Hepatocyte (in vitro differentiated cells): ENCODE measurements around the gene ANXA2. TPM values are rescaled to one million over a fixed set of nuclear protein-coding genes. Genes with fewer than 3 reads are reported as not detected.

Experiments used
- DNase-seq: peaks from one replicate; pipeline ENCODE4 v3.0.0-alpha.2; 2016; ENCODE audit warnings: low spot score
- H2AFZ ChIP-seq: fragments of 200-600 bp; sonication (generic); 2 replicates; pipeline ENCODE4 v1.6.0; 2016; ENCODE audit warnings: antibody characterized with exemption, mild to moderate bottlenecking
- H3K27ac ChIP-seq: fragments of 200-600 bp; sonication (generic); 2 replicates; pipeline ENCODE4 v1.5.1; 2016; ENCODE audit warnings: mild to moderate bottlenecking
- H3K27me3 ChIP-seq: fragments of 200-600 bp; sonication (generic); 2 replicates; pipeline ENCODE4 v1.6.1; 2016
- H3K36me3 ChIP-seq: fragments of 200-600 bp; sonication (generic); replicated peaks from 2 replicates; pipeline ENCODE4 v1.5.1; 2016; ENCODE audit warnings: low read depth; ENCODE audit not compliant: insufficient read depth
- H3K4me1 ChIP-seq: fragments of 200-600 bp; sonication (generic); 2 replicates; pipeline ENCODE4 v1.5.1; 2016; ENCODE audit warnings: mild to moderate bottlenecking, moderate library complexity; ENCODE audit not compliant: insufficient read depth
- H3K4me2 ChIP-seq: fragments of 200-600 bp; sonication (generic); 2 replicates; pipeline ENCODE4 v1.6.0; 2016
- H3K4me3 ChIP-seq: fragments of 200-600 bp; sonication (generic); 2 replicates; pipeline ENCODE4 v1.5.1; 2016; ENCODE audit warnings: mild to moderate bottlenecking
- H3K79me2 ChIP-seq: fragments of 200-600 bp; sonication (generic); 2 replicates; pipeline ENCODE4 v1.6.0; 2017; ENCODE audit warnings: mild to moderate bottlenecking
- H3K9me2 ChIP-seq: fragments of 200-600 bp; sonication (generic); replicated peaks from 2 replicates; pipeline ENCODE4 v1.6.0; 2017; ENCODE audit warnings: mild to moderate bottlenecking; ENCODE audit not compliant: insufficient read depth
- H3K9me3 ChIP-seq: fragments of 200-600 bp; sonication (generic); 2 replicates; pipeline ENCODE4 v1.5.1; 2016; ENCODE audit warnings: low read depth, mild to moderate bottlenecking
- H4K20me1 ChIP-seq: fragments of 200-600 bp; sonication (generic); 2 replicates; pipeline ENCODE4 v1.6.0; 2016; ENCODE audit warnings: mild to moderate bottlenecking; ENCODE audit not compliant: insufficient read depth, poor library complexity, severe bottlenecking
- EZH2 ChIP-seq: fragments of 200-600 bp; sonication (generic); IDR thresholded peaks from 2 replicates; pipeline ENCODE4 v1.6.1; 2016; ENCODE audit warnings: antibody characterized with exemption, mild to moderate bottlenecking, borderline replicate concordance
- EZH2phosphoT487 ChIP-seq: fragments of 200-600 bp; sonication (generic); IDR thresholded peaks from one replicate; pipeline ENCODE4 v1.6.1; 2018; ENCODE audit warnings: antibody characterized with exemption, mild to moderate bottlenecking, low read depth, moderate library complexity; ENCODE audit not compliant: unreplicated experiment, severe bottlenecking
- WGBS: methylation state at CpG from one replicate; pipeline ENCODE4 v1.1.6; 2016; ENCODE audit warnings: low lambda C conversion rate; ENCODE audit errors: missing lambda C conversion rate; 5-methylcytosine and 5-hydroxymethylcytosine counted together
- polyA plus RNA-seq: library from polyadenylated mRNA; unstranded; fragments of >200 nt; fragmentation: Nextera tagmentation; extraction: Ambion mirVana; gene quantifications from 2 replicates; pipeline ENCODE4 v1.2.1, GENCODE V29; 2016
- total RNA-seq: library from RNA; depleted of rRNA; stranded (reverse); fragments of >200 nt; gene quantifications from 2 replicates; pipeline ENCODE4 v1.2.3, GENCODE V29; 2014
- TF ChIP-seq, protein P1 (sequence below): fragments of 200-600 bp; sonication (generic); IDR thresholded peaks from 2 replicates; pipeline ENCODE4 v1.5.1; 2016; ENCODE audit warnings: antibody characterized with exemption, mild to moderate bottlenecking; ENCODE audit not compliant: poor library complexity

ANXA2 gene
- total and polyA plus RNA-seq, 2 experiments from 2014 or later, result 1,220 to 1,699 TPM

DNA sequence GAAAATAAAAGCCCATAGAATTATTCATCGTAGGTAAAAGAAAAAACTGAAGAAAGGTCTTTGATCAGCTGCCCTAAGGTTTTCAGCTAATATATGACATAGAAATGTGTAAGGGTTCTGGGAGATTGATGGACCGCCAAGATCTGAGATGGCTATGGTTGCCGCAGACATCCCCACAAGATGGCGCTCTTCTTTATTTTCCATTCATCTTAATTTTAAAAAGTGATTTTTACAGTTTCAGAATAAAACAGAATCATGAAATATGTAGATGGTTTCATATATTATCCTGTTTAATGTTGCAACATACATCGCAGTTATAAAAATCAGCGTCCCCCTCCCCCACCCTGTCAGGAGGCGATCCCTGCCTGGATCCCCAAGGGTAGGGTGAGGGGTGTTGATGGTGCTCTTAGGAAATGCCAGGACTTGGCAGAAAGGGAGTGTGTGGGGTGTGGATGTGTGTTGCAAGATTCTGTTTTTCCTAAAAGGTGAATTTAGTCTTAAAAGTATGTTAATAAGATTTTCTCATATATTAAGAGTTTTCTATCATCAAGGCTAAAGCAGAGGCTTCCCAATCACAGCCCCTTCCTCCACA is 68.8 kb downstream of the ANXA2 start:
- Histone ChIP-seq H3K27ac (no peak overlapping the region), H2AFZ (no peak overlapping the region), H3K9me2 (no peaks in the 10 kb centered on the region), H3K79me2 (no peaks in the 10 kb centered on the region), H3K9me3 (no peaks in the 10 kb centered on the region), H3K36me3 (no peaks in the 10 kb centered on the region), H3K4me1 (no peaks in the 10 kb centered on the region), H4K20me1 (no peaks in the 10 kb centered on the region), H3K4me3 (no peak overlapping the region), H3K27me3 (peaks cover 24% of the 10 kb centered on the region), H3K4me2 (no peak overlapping the region)
- TF ChIP-seq EZH2phosphoT487, result no peak
- TF ChIP-seq, protein P1, sequence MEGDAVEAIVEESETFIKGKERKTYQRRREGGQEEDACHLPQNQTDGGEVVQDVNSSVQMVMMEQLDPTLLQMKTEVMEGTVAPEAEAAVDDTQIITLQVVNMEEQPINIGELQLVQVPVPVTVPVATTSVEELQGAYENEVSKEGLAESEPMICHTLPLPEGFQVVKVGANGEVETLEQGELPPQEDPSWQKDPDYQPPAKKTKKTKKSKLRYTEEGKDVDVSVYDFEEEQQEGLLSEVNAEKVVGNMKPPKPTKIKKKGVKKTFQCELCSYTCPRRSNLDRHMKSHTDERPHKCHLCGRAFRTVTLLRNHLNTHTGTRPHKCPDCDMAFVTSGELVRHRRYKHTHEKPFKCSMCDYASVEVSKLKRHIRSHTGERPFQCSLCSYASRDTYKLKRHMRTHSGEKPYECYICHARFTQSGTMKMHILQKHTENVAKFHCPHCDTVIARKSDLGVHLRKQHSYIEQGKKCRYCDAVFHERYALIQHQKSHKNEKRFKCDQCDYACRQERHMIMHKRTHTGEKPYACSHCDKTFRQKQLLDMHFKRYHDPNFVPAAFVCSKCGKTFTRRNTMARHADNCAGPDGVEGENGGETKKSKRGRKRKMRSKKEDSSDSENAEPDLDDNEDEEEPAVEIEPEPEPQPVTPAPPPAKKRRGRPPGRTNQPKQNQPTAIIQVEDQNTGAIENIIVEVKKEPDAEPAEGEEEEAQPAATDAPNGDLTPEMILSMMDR, result peak; percentile 73
- DNase-seq, result peak; percentile 55
- 25% methylated on average over 7 of the region's 7 CpGs for WGBS

DNA sequence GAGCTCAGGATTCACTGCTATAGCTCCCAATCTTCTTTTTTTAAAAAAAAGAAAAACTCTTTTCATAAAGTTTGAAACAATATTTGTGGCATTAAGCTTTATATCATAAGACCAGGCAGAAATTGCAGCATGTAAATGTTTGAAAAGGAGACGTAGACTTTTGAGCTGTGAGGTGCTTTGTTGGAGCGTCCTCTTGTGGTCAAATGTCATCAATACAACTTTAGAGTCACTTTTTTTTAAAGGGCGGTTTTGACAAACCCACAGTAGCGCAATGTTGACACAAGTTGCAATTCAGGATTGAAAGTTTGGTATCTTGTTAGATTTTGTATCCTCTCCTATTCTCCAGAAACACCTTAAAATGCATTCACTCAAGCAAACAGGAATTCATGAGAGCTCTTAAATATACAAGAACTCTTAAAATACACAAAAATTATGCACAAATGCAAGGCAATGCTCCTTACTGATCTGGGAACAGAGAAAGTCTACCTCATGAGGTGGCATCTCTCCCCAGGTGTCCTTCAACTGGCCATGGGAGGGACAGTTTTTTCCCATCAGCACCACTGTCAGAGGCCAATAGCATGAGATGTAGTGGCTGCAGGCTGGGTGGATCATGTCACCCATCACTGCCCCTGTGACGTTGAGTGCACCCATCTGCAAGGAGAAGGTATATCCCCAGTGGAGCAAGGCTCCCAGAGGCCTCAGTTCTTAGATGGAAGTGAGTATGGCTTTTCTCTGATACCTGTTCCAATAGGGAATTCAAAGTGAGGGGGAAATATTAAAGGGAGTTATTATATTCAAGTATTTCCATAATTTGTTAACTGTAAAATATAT is 70.7 kb downstream of the ANXA2 start:
- H3K79me2 ChIP-seq, result no peaks in the 10 kb centered on the region
- H3K9me3 ChIP-seq, result no peaks in the 10 kb centered on the region
- no peak overlapping the region for H3K4me3 ChIP-seq
- peak; percentile 76 for DNase-seq
- H3K4me2 ChIP-seq, result no peak overlapping the region
- H3K36me3 ChIP-seq, result no peaks in the 10 kb centered on the region
- TF ChIP-seq EZH2 (no peak), EZH2phosphoT487 (no peak)
- TF ChIP-seq, protein P1, result peak; percentile 90
- H2AFZ ChIP-seq, result no peak overlapping the region
- H3K4me1 ChIP-seq, result no peaks in the 10 kb centered on the region
- no peak overlapping the region for H3K27ac ChIP-seq
- H3K27me3 ChIP-seq, result peaks cover 34% of the 10 kb centered on the region
- no peaks in the 10 kb centered on the region for H4K20me1 ChIP-seq
- 21% methylated on average over 5 of the region's 5 CpGs for WGBS
- no peaks in the 10 kb centered on the region for H3K9me2 ChIP-seq

DNA sequence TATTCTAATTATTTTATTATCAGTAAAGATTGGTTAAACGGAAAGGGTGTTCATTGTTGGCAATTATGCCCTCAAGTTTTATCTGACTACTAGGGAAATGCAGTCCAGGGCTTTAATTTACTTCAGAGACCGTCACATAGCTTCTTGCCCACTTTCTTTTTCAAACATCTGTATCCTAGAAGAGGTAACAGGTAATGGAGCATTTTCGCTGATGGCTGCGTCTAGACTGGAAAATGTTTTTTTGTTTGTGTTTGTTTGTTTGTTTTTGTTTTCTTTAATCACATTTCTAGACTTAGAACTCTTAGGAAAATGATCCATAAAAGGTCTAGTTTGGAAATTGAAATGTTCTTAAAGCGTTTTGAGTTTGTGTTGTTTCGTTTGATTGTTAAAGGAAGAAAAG is 71.4 kb downstream of the ANXA2 start:
- Histone ChIP-seq H3K79me2 (no peaks in the 10 kb centered on the region), H3K9me3 (no peaks in the 10 kb centered on the region), H2AFZ (no peak overlapping the region), H3K4me1 (no peaks in the 10 kb centered on the region), H3K4me2 (peak overlapping the region; percentile 3), H3K27me3 (peaks cover 36% of the 10 kb centered on the region), H3K9me2 (no peaks in the 10 kb centered on the region), H4K20me1 (no peaks in the 10 kb centered on the region), H3K4me3 (no peak overlapping the region), H3K36me3 (no peaks in the 10 kb centered on the region), H3K27ac (no peak overlapping the region)
- no peak for DNase-seq
- TF ChIP-seq EZH2phosphoT487, result no peak
- TF ChIP-seq, protein P1, result no peak
- no peak for TF ChIP-seq EZH2
- 20% methylated on average over 6 of the region's 6 CpGs for WGBS
